Myometrial cell (primary cell): Measurements from ENCODE around the gene TGIF1. TPM values are rescaled to one million over a fixed set of nuclear protein-coding genes. Genes with fewer than 3 reads are reported as not detected.

ENCODE experiments used
- total RNA-seq: library from RNA; depleted of rRNA; stranded (reverse); fragments of >200 nt; gene quantifications from 2 replicates; pipeline ENCODE4 v1.2.3, GENCODE V29; 2015

The TGIF1 gene
- 121 and 125 TPM in 2 replicates for total RNA-seq

DNA sequence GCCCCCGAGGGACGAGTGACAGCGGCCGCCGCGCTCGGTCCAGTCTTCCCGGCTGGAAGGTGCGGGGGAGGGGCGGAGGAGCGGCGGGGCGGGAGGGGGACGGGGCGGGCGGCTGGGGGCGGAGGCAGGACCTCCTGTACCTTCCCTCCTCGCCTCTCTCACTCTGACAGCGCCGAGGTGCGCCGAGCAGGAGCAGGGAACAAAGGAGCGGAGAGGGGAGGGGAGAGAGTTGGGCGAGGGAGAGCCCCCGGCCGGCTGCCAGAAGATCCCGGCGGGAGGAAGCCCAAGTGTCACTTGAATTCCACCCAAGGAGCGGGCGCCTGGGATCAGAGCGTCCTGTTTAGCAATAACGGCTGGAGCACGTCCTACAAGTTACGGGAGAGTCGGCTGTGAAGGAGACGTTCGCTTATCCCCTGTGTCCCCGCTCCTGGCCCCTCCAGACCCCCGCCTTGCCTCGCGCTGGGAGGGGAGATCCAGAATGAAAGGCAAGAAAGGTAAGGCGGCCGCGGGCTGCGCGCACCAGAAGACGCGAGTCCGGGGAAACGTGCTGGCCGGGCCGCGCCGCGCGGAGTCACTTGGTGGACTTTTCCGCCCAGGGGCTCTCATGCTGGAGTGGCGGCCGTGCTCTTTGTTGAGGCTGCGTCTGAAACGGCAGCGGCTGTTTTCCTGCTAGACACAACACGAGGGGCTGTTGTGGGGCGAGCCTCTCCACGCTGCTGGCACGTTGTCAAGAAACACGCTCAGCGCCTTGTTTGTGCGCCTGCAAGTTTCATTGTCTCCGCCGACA, at the start of gene TGIF1:
TGIF1 (plus strand) TSS at position 161 of the 787 bp plus-strand sequence; CDS start at position 479, 318 bp downstream.

Other genes starting within 250 kb of the TGIF1 start
- not detected in 2 replicates for gene MYOM1, start 230.2 kb upstream of the TGIF1 start, total RNA-seq
- gene MYL12A, start 202.4 kb upstream of the TGIF1 start, total RNA-seq = 692 and 802 TPM in 2 replicates
- gene MYL12B, start 188.0 kb upstream of the TGIF1 start, total RNA-seq = 746 and 798 TPM in 2 replicates